Head of caudate nucleus (tissue), 42 donors: Measurements from ENCODE around the gene ARSI.

Source experiments
- DNase-seq, 42 donors: peaks; one replicate each; pipeline versions ENCODE4 v3.0.0 to v3.0.0-alpha.2; 2020 to 2021; ENCODE audit warnings: mixed read lengths in 7 of 42
- intact Hi-C: fragments of 100-400 bp; cut with DNase I; formaldehyde crosslinking; loops from one replicate; pipeline ENCODE4 v1.15.0; 2022

Gene ARSI

DNA sequence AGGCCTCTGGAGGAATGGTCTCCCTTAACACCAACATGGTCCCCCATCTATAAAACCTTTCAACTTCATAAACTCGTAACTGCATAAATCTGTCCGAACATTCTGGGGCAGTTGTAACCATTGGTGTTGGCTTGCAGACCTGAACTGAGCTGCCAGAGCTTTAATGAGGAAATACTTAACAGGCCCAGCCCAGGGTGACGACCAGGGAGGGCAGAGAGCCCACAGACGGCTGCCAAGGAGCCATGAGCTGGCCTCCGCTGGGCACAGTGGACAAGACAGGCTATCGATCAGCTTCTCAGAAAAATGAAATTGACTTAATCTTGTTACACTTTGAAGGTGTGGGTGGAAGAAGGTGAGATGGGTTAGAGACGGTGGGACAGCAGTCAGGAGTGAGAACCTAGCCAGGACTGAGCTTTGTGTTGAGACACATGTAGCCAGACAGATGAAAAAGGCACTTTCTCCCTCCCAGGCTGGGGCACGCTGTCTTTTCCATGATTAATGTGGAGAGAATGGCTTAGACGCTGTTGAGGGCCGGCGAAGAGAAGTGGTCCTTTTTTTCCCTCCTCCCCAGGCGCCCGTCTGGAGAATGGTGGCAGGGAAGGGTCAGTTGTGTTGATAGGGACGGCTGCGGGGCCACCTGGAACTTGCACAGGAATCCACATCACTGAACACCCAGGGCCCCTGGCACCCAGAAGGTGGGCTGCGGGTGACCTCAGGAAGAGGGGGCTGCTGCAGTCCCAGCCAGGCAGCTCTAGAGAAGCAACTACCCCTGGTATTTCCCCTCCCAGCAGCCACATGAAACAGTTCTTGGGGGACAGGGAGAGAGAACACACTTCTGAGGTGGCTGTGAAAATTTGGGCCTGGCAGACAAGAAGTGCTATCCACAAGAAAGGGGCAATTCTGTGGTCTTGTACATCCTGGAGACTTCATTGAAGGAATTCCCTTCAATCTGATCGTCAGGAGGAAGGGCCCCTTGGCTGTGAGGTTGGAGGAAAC lies 27.5 kb upstream of the ARSI start:
- peak in 5 of 42 donors; percentile 16 to 58 (median 37) for DNase-seq
- intact Hi-C loops: no loop called here

DNA sequence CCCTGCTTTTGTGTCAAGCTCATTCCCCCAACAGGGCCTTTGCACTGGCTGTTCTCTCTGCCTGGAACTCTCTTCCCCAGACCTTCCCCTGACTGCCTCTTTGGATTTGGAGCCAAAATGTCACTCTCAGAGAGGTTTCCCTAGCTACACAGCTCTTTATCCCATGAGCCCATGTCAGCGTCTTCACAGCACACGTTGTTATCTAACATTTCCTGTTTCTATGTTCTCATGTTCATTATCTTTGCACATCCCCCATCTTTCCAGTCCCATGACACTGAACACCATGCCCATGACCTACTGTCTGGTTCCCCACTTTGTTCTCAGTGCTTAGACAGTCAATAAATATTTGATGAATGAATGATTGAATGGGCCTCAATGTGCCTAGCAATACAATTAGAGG lies 26.3 kb upstream of the ARSI start:
- DNase-seq: no peak
- intact Hi-C loops: no loop called here

DNA sequence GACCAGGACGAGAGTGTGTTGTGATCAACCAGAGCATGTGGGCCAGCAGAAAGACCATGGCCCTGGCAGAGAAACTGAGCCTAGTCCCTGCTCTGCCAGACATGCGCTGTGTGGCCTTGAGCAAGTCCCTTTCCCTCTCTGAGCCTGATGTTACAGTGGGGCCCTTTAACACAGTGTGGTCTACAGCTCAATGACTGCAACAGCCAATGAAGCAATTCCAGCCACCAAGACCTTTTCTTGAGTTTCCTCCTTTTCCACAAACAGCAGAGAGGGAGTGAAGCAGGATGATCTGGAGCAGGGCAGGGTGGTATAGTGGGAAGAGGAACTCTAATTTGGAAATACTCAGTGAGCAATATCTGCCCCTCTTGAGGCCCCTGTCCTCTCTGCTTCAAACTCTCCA lies 25.8 kb upstream of the ARSI start:
- DNase-seq: no peak
- intact Hi-C loops: no loop called here

DNA sequence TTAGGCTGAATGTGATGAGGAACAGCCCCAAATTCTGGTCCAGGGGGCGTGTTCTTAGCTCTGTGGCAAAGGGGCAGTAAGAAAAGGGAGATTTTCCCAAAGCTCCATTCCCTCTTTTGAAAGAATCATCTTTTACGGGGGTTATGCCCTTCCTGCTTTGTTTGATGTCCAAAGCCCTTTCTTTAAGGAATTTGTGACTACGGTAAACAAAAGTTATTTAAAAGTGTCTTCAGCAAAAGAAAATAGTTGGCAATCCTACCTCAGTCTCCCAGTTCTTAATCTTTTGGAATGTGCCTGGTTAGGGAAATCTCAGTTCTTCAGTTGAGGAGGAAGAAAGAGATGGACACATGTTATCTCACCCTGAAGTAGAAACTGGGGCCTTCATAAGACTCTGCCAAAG lies 24.4 kb upstream of the ARSI start:
- intact Hi-C loops: no loop called here
- no peak for DNase-seq

DNA sequence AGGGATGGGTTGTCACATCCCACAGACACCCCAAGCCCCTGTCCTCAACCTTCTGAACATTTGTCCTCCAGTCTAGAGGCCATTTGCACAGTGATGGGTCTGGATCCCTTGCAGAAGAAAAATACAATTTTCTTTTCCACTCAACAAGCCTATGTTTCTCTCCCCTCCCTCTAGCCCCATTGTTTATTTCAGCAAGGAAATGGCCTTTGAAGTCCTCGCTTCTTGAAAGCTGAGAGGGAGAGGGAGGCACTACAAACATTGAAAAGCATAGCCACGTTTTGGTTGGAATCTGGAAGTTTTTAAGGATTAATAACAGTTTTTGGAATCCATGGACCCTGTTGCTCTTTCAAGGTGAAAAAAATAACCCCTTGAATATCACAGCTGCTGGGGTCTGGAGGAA lies 24.0 kb upstream of the ARSI start:
- intact Hi-C loops: no loop called here
- no peak for DNase-seq

DNA sequence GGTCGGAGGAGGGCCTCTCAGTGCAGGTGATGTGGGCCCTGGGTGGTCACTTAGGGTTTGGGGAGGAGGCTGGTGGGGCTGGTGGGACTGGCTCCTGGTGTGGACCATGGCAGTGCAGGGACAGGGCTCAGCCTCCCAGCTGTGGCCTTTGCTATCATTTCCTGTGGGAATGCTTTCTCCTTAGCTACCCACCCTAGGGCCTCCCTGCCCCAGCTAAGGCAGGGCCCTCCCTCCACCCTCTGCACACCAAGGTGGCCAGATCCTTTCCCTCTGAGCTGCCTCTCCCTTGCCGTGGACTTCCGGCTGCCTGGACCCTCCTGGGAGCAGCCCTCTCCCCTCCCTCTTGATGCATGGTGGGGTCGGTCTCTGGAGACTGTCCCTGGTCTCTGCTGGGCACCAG lies 22.7 kb upstream of the ARSI start:
- intact Hi-C loops: no loop called here
- DNase-seq: no peak

DNA sequence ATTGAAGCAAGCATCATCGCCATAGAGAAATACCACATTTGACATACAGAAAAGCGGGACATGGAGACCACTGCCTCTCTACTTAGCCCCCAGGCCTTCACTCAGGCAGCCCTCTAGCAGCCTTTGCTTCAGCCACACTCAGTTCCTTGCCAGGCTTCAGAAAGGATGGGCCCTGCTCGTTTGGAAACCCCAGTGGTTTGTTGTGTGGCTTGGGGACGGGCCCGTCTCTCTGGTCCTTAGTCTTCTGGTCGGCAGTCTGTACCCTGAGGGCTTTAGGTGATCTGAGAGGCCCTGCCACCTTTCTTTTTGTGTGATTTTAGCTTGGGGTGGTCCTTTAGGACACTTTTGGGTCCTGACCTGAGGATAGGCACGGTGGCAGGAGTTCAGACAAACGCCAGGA lies 21.1 kb upstream of the ARSI start:
- intact Hi-C loops: no loop called here
- DNase-seq: no peak

DNA sequence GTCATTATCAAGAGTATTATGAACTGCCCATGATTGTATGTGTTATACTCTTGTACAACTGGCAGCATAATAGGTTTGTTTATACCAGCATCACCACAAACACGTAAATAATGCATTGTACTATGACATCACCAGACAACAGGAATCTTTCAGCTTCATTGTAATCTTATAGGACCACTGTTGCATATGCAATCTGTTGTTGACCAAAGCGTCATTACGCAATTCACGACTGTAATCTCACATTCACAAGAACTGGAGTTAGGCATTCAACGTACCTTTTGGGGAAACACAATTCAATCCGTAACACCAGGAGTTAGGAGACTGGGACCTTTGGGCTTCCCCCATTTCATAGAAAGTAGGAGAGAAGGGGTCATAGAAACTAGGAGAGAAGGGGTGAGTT lies 20.4 kb upstream of the ARSI start:
- DNase-seq: no peak
- intact Hi-C loops: no loop called here

DNA sequence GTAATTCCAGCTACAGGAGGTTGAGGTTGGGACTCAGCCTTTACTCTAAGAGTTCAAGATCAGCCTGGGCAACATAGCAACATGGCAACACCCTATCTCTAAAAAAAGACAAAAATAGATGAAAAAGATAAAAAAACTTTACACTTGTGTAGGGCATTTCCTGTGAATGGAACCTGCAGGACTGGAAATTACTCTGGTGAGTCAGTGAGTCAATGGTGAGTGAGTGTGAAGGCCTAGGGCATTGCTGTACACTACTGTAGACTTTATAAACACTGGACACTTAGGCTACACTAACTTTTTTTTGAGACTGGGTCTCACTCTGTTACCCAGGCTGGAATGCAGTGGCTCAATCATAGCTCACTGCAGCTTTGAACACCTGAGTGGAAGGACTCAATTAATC lies 19.5 kb upstream of the ARSI start:
- intact Hi-C loops: no loop called here

DNA sequence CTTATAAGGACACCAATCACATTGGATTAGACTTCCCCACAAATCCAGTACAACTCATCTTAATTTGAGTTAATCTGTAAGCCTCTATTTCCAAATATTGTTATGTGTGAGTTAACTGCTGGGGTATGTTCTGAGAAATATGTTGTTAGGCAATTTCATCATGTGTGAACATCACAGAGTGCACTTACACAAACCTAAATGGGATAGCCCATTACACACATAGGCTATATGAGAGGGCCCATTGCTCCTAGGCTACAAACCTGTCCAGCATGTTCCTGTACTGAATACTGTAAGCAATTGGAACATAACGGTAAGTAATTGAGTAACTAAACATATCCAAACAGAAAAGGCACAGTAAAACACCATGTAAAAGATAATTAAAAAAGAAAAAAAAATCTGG lies 19.1 kb upstream of the ARSI start:
- intact Hi-C loops: no loop called here
- no peak for DNase-seq

More for the DNA sequence above, 19.5 kb upstream of the ARSI start:
- no peak for DNase-seq

DNA sequence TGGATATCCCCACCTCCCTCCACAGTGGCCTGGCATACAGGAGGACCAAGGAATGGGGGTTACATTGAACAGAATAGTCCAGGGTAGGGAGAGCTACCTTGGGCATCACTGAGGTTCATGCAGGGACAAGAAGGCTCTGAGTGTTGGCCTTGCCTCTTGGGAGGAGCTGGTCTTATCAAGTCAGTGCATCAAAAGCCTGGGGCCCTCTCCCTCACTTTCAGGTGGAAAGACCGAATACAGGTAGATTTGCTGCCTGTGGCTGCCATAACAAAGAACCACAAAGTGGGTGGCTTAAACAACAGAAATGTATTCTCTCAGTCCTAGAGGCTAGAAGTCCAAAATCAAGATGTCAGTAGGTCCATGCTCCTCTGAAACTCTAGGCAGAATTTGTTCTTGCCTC lies 18.5 kb upstream of the ARSI start:
- intact Hi-C loops: no loop called here
- no peak for DNase-seq

DNA sequence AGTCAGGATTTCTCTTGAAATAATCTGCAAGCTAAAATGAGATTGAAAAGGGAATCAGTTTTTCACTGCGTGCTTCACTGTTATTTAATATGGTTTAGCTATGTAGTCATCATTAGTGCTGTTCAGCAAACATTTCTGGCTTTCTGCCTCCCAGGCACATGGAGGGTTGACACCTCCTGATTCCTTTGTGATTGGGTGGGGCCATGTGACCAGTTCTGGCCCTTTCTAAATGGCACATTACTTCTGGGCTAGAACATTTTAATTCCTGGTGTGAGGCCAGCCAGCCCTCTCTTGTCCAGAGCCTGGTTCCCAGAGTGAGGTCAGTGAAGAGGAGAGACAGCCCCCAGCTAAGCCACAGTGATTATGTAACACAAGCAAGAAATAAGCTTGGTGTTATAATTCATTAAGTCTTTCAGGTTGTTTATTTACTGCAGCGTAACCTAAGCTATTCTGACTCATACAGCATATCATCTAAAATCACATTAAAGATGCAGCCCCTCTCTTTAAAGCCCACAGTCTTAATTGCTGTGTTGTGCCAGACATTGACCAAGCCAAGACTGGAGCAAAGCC lies 17.4 kb upstream of the ARSI start:
- DNase-seq: peak in 37 of 42 donors; percentile 19 to 85 (median 57)
- intact Hi-C loops: no loop called here

DNA sequence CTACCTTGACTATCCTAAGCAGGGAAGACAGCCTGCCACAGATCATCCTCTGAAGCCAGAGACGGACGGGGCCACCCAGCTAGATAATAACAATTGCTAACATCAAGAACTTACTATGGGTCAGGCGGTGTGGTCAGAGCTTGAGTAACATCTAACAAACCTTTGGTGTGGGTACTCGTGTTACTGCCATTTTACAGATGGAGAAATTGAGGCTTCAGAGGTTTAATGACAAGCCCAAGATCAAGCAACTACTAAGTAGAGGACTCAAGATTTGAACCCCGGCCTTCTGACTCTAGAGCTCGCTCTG lies 16.7 kb upstream of the ARSI start:
- DNase-seq: no peak
- intact Hi-C loops: no loop called here

DNA sequence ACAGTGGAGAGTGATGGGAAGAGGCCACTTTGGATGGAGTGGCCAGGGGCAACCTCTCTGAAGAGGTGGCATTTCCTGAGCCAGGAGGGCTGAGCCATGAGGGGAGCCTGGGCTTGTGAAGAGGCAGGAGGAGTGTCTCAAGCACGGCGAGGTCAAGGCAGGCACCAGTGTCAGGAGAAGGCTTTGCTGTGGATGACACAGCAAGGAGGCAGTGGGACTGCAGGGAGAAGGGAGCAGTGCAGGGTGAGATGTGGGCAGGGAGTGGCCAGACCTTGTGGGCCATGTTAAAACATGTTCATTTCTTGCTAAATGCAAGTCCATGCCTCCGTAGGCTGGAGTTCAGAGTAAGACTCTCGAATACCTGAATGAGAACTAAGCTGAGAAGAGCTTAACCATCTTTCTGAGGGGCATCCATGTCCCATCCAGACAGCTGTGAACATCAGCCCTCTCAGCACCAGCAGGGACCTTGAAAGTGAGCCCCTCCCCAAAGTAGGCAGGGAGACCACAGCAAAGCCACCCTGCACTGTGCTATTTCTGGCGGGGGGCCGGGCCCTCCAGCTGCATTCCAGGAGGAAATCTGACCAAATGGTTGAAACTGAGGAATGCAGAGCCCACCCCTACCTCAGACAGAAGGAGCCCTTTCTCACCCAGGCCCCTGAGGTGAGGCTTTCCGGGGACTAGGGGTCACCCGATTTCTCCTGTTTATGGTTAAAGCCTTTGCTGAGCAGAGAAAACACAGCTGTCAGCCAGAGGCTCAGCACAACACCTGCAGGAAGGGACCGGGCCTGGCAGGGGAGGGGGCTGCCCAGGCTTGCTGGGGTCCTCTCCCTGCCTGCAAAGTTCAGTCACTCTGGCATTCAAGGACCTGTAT lies 16.1 kb upstream of the ARSI start:
- intact Hi-C loops: no loop called here
- DNase-seq: no peak

DNA sequence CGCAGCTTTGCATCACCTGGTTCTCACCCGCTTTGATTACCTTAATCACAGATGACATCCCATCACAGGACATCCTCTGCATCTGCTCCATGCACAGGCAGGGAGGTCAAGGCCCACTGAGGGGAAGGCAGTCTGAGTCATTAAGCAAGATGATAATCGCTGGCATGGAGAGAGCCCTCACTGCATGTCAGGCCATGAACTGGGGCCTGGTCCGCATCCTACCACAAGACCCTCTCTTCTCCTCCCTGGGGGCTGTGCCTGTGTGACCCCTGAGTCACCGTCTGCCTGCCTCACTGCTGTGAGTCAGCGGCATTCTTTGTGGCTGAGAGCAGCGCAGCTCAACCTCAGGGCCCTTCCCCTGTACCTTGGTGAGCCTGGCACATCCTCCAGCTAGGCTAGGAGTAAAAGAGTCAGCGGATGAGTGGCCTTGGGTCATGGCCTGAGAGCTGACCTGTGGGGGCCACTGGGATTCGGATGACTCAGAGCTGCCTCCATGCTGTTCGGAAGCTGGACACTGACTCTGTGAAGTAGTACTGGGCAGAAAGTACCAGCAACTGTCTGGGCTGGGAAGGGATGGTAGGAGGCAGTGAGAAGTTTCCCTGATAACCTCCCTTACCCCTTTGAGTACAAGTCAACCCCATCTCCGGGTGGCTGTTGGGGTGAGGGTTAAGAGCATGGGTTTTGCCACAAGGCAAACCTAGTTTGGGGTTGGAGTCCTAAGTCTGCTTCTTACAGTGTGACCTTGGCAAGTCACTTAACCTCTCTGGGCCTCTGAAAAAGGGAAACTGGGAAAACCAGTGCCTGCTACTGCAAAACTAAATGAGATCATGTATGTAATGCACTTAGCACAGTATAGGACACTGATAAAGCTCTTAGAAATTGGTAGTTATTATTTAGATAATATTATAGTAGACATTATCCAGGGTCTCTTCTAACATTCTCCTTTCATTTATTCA lies 14.6 kb upstream of the ARSI start:
- intact Hi-C loops: no loop called here
- no peak for DNase-seq

DNA sequence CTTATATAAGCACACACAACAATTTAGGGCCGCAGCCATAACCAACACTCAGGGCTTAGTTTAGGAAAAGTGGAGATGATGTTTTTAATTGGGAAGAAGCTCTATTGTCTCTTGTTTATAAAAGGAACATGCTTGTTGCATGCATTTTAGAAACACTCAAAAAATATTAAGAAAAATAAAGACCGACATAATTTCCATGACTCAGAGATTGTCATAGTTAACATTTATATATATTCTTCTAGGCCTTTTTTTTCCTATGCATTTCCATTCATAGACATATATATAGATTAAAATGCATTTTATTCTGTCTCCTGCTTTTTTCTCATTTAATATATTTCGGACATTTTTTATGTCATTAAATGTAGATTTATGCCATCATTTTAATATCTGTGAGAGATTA lies 13.6 kb upstream of the ARSI start:
- no peak for DNase-seq
- intact Hi-C loops: no loop called here

DNA sequence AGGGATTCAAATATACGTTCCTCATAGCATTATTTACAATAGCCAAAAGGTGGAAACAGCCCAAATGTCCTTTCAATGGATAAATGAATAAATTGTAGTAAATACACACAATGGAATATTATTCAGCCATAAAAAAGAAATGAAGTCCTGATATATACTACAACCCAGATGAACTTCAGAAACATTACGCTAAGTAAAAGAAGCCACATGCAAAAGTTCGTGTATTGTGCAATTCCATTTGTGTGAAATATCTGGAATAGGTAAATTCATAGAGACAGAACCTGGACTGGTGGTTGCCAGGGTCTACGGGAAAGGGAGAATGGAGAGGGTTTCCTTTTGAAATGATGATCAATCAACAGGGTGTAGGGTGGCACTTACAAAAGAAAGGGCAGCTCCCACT lies 12.5 kb upstream of the ARSI start:
- intact Hi-C loops: no loop called here
- DNase-seq: no peak

DNA sequence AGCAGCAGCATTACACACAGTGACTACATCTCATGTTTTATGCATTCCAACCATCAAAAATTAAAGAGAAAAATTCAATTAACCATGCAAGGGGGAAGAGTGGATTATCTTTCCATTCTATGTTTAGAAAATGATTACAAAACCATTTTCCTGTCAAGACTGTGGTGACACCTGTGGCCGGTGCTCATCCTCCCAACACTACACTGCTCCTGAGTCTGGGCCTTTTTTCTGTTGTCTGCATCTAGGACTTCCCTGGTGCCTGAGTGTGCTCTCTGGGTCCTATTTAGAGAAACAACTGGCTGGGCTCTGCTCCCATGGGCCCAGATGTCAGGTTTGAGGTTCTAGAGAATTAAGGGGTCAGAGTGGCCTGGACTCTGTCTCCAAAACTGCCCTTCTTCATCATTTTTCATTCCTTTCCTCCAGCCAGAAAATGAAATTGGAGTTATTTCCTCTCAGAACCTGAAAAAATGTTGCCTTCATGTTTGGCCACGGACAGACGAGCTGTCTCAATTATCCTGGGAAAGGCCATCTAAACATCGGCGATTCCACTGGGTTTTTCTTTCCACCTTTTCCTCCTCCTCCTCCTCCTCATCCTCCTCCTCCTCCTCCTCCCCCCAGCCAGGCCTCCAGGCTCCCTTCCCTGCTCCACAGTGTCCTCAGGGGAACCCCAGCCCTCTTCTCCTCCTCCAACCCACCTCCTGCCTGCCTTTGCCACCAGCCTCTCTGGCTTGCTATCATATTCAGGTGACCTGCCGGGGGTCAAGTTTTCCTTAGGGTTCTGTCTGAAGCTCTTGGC lies 11.4 kb upstream of the ARSI start:
- DNase-seq: no peak
- intact Hi-C loops: no loop called here
